Renal cortical epithelial cell (primary cell): ENCODE data around the gene ELF4. TPM values are rescaled to one million over a fixed set of nuclear protein-coding genes. Genes with fewer than 3 reads are reported as not detected.

Experiments used
- DNase-seq: peaks from one replicate; pipeline ENCODE4 v3.0.0-alpha.2; 2011; ENCODE audit warnings: low read depth
- total RNA-seq: library from RNA; depleted of rRNA; stranded (reverse); fragments of >200 nt; gene quantifications from 2 replicates; pipeline ENCODE4 v1.2.3, GENCODE V29; 2014

The ELF4 gene
- total RNA-seq, 1 donor from 2014 or later, result 22.7 TPM

GRCh38 chrX:130047416-130047815 lies 62.9 kb downstream of the ELF4 start:
- no peak for DNase-seq

DNA sequence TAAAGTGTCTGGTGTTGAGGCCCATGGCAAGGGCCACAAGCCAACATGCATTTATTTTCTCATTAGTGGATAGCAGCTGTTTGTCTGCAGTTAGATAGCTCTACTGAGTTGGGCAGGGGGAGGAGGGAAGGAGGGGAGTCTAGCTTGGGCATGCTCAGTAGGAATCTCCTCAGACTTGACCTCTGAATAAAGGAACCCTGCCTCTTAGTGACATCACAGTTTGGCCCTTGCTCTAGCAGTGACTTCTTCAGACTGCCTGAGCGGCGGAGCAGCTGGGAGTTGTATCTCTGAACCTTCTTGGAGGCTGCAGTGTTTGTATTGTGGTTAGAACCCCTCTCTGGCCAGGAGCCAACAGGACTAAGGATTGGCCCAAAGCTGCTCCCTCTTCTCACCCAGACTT lies 70.5 kb downstream of the ELF4 start:
- no peak for DNase-seq

DNA sequence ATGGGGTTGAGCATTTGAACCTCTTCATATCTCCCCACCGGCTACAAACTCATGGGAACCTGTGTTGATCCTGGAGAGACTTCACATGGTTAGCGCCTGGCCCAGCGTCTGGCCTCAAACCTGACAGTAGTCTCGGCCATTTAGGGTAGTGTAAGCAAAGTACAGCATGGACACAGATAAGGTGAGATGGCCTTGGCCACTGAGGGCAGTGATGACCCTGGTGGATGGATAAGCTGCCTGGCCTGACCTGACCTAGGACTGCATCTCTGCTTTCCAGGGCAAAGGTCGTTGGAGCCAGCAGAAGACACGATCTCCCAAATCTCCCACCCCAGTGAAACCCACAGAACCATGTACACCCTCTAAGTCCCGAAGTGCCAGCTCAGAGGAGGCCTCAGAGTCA lies 76.1 kb downstream of the ELF4 start:
- no peak for DNase-seq

GRCh38 chrX:130032552-130032951 lies 77.7 kb downstream of the ELF4 start:
- DNase-seq, result no peak

- DNase-seq, result no peak
Measured at GRCh38 chrX:130030826-130031225, 79.5 kb downstream of the ELF4 start.

GRCh38 chrX:130028196-130028595 lies 82.1 kb downstream of the ELF4 start:
- DNase-seq, result peak; percentile 7

- no peak for DNase-seq
Measured at GRCh38 chrX:130027569-130027968, 82.7 kb downstream of the ELF4 start.

GRCh38 chrX:130025256-130025655 lies 85.0 kb downstream of the ELF4 start:
- no peak for DNase-seq

GRCh38 chrX:130024127-130024526 lies 86.2 kb downstream of the ELF4 start:
- DNase-seq, result peak; percentile 78

GRCh38 chrX:130020661-130021324 lies 89.5 kb downstream of the ELF4 start:
- DNase-seq, result no peak

GRCh38 chrX:130018143-130018542 lies 92.2 kb downstream of the ELF4 start:
- no peak for DNase-seq

- no peak for DNase-seq
Measured at GRCh38 chrX:130015181-130015580, 95.1 kb downstream of the ELF4 start.

Other genes starting within 250 kb of the ELF4 start
- gene UTP14A, start 204.3 kb downstream of the ELF4 start, total RNA-seq, result 24.4 and 25.9 TPM in 2 replicates
- gene BCORL1, start 127.9 kb downstream of the ELF4 start, total RNA-seq, result 0.69 and 9.4 TPM in 2 replicates
- 22.1 and 60.4 TPM in 2 replicates for gene AIFM1, start 55.3 kb upstream of the ELF4 start, total RNA-seq
- 0.15 and 1.4 TPM in 2 replicates for gene RAB33A, start 61.5 kb upstream of the ELF4 start, total RNA-seq
- 2.6 and 6.0 TPM in 2 replicates for gene ZNF280C, start 158.4 kb upstream of the ELF4 start, total RNA-seq
- 4.9 and 12.0 TPM in 2 replicates for gene SLC25A14, start 229.4 kb upstream of the ELF4 start, total RNA-seq